Small intestine (tissue), 7 donors: ENCODE measurements around the gene HOXD3. TPM values are rescaled to one million over a fixed set of nuclear protein-coding genes. Genes with fewer than 3 reads are reported as not detected.

Experiments used
- DNase-seq, 2 donors: peaks; one replicate each; pipeline versions ENCODE4 v3.0.0 to v3.0.0-alpha.2; 2013
- FAIRE-seq: peaks from 2 replicates; lab custom pipeline; 2012; peaks lifted over from hg19 to GRCh38; lab: Jason Lieb, UNC
- H3K27ac ChIP-seq, 3 donors: one replicate each; pipeline ENCODE4 v1.5.1; 2013; ENCODE audit warnings: low read length in 2 of 3, mild to moderate bottlenecking in 2 of 3, control low read depth in 1 of 3, inconsistent platforms in 1 of 3, low read depth in 1 of 3, moderate library complexity in 1 of 3
- H3K27me3 ChIP-seq, 3 donors: one replicate each; pipeline ENCODE4 v1.6.1; 2013; ENCODE audit warnings: low read length in 3 of 3, inconsistent platforms in 1 of 3; ENCODE audit not compliant: control insufficient read depth in 3 of 3, insufficient read depth in 3 of 3
- H3K36me3 ChIP-seq, 3 donors: one replicate each; pipeline ENCODE4 v1.6.1; 2013; ENCODE audit warnings: low read length in 3 of 3, inconsistent platforms in 1 of 3, low read depth in 1 of 3, mild to moderate bottlenecking in 1 of 3, moderate library complexity in 1 of 3; ENCODE audit not compliant: control insufficient read depth in 3 of 3, insufficient read depth in 2 of 3
- H3K4me1 ChIP-seq, 3 donors: one replicate each; pipeline ENCODE4 v1.6.1; 2013; ENCODE audit warnings: low read length in 2 of 3, inconsistent platforms in 1 of 3, low read depth in 1 of 3, mild to moderate bottlenecking in 1 of 3, moderate library complexity in 1 of 3; ENCODE audit not compliant: control insufficient read depth in 3 of 3, insufficient read depth in 2 of 3
- H3K4me3 ChIP-seq, 3 donors: one replicate each; pipeline ENCODE4 v1.5.1; 2013; ENCODE audit warnings: low read length in 3 of 3, control low read depth in 1 of 3, inconsistent platforms in 1 of 3, low read depth in 1 of 3, mild to moderate bottlenecking in 1 of 3, moderate library complexity in 1 of 3
- H3K9me3 ChIP-seq, 2 donors: one replicate each; pipeline ENCODE4 v1.6.1; 2013; ENCODE audit warnings: low read depth in 1 of 2, low read length in 1 of 2; ENCODE audit not compliant: control insufficient read depth in 2 of 2, insufficient read depth in 1 of 2
- WGBS, 3 donors: extraction: QIAGEN DNeasy Blood & Tissue Kit; methylation state at CpG; one replicate each; pipeline ENCODE4 v1.1.7; 2013; 5-methylcytosine and 5-hydroxymethylcytosine counted together
- polyA plus RNA-seq, 4 donors: library from polyadenylated mRNA; stranded (reverse) in 3 of 4; unstranded in 1 of 4; fragments of 200-250 nt in 3 of 4; fragments of 120-200 nt in 1 of 4; gene quantifications; one replicate each; pipeline versions ENCODE4 v1.2.1 to v1.2.3, GENCODE V29; 2013
- donor health status: healthy with polysubstance abuse.
- donor health status: control.
- donor health status: control.
- donor health status: Bipolar disorder and iron deficiency.
- donor health status: healthy.

The HOXD3 gene
- polyA plus RNA-seq, 4 donors, result 0.98 to 5.2 TPM; not detected in 2

GRCh38 chr2:176135035-176135440 is 22.1 kb upstream of the HOXD3 start:
- Histone ChIP-seq H3K4me1 (peaks cover 0 to 4% (median 0%) of the 10 kb centered on the region in 3 donors), H3K9me3 (no peaks in the 10 kb centered on the region), H3K27me3 (peaks cover 6 to 89% (median 44%) of the 10 kb centered on the region in 3 donors), H3K4me3 (no peak overlapping the region), H3K27ac (peak overlapping the region in 1 of 3 donors; percentile 72), H3K36me3 (no peaks in the 10 kb centered on the region)
- FAIRE-seq, result no peak
- no peak for DNase-seq

- Histone ChIP-seq H3K9me3 (no peaks in the 10 kb centered on the region), H3K27ac (peak overlapping the region in 2 of 3 donors; percentile 60 to 72), H3K4me1 (peaks cover 0 to 8% (median 0%) of the 10 kb centered on the region in 3 donors), H3K36me3 (no peaks in the 10 kb centered on the region), H3K27me3 (peaks cover 6 to 93% (median 50%) of the 10 kb centered on the region in 3 donors), H3K4me3 (peak overlapping the region; percentile 53 to 60 (median 54))
- WGBS, 3 donors, result 2 to 3% (median 2%) methylated on average over 63 to 71 of the region's 71 CpGs
- DNase-seq (peak in 1 of 2 donors; percentile 71), FAIRE-seq (no peak)
These were observed 20.5 kb upstream of the HOXD3 start for GRCh38 chr2:176136374-176137251.

- DNase-seq, result no peak
- no peak for FAIRE-seq
- Histone ChIP-seq H3K4me1 (peaks cover 0 to 8% (median 0%) of the 10 kb centered on the region in 3 donors), H3K27ac (peak overlapping the region in 1 of 3 donors; percentile 72), H3K27me3 (peaks cover 6 to 93% (median 49%) of the 10 kb centered on the region in 3 donors), H3K4me3 (peak overlapping the region in 1 of 3 donors; percentile 53), H3K9me3 (no peaks in the 10 kb centered on the region), H3K36me3 (no peaks in the 10 kb centered on the region)
- WGBS, 3 donors, result 11 to 18% (median 18%) methylated on average over 2 of the region's 2 CpGs
These were observed 19.9 kb upstream of the HOXD3 start for GRCh38 chr2:176137252-176137580.

- FAIRE-seq, result no peak
These were observed 19.2 kb upstream of the HOXD3 start for GRCh38 chr2:176137906-176138305.

GRCh38 chr2:176138526-176138922 is 18.6 kb upstream of the HOXD3 start:
- H3K4me3 ChIP-seq, result peak overlapping the region in 1 of 3 donors; percentile 53
- peaks cover 0 to 8% (median 0%) of the 10 kb centered on the region in 3 donors for H3K4me1 ChIP-seq
- peak overlapping the region in 2 of 3 donors; percentile 57 to 59 for H3K27ac ChIP-seq
- H3K27me3 ChIP-seq, result peaks cover 6 to 93% (median 47%) of the 10 kb centered on the region in 3 donors
- H3K9me3 ChIP-seq, result no peaks in the 10 kb centered on the region
- WGBS, 3 donors, result 16 to 24% (median 21%) methylated on average over 14 of the region's 14 CpGs
- DNase-seq (no peak), FAIRE-seq (no peak)
- no peaks in the 10 kb centered on the region for H3K36me3 ChIP-seq

More at GRCh38 chr2:176137906-176138305, 19.2 kb upstream of the HOXD3 start:
- Histone ChIP-seq H3K27me3 (peaks cover 6 to 93% (median 46%) of the 10 kb centered on the region in 3 donors), H3K27ac (peak overlapping the region in 2 of 3 donors; percentile 5 to 72), H3K36me3 (no peaks in the 10 kb centered on the region), H3K9me3 (no peaks in the 10 kb centered on the region), H3K4me3 (peak overlapping the region in 1 of 3 donors; percentile 53), H3K4me1 (peaks cover 0 to 8% (median 0%) of the 10 kb centered on the region in 3 donors)
- DNase-seq, result peak in 1 of 2 donors; percentile 53
- 26 to 51% (median 45%) methylated on average over 8 of the region's 8 CpGs for WGBS, 3 donors

GRCh38 chr2:176138923-176139660 is 18.0 kb upstream of the HOXD3 start:
- peaks cover 6 to 93% (median 47%) of the 10 kb centered on the region in 3 donors for H3K27me3 ChIP-seq
- no peaks in the 10 kb centered on the region for H3K9me3 ChIP-seq
- 15 to 28% (median 24%) methylated on average over 28 of the region's 28 CpGs for WGBS, 3 donors
- no peak for FAIRE-seq
- H3K4me3 ChIP-seq, result peak overlapping the region in 1 of 3 donors; percentile 53
- peak overlapping the region in 2 of 3 donors; percentile 57 to 59 for H3K27ac ChIP-seq
- no peak for DNase-seq
- H3K4me1 ChIP-seq, result peaks cover 0 to 8% (median 0%) of the 10 kb centered on the region in 3 donors
- H3K36me3 ChIP-seq, result no peaks in the 10 kb centered on the region

GRCh38 chr2:176139661-176140512 is 17.2 kb upstream of the HOXD3 start:
- Histone ChIP-seq H3K4me3 (peak overlapping the region in 2 of 3 donors; percentile 37 to 53), H3K4me1 (peaks cover 0 to 8% (median 0%) of the 10 kb centered on the region in 3 donors), H3K27me3 (peaks cover 6 to 88% (median 42%) of the 10 kb centered on the region in 3 donors), H3K36me3 (no peaks in the 10 kb centered on the region), H3K9me3 (no peaks in the 10 kb centered on the region), H3K27ac (peak overlapping the region in 2 of 3 donors; percentile 26 to 57)
- FAIRE-seq, result no peak
- DNase-seq, result no peak
- WGBS, 3 donors, result 16 to 22% (median 20%) methylated on average over 41 of the region's 41 CpGs
